ENCODE measurements around the gene CHST8. TPM values are rescaled to one million over a fixed set of nuclear protein-coding genes. Genes with fewer than 3 reads are reported as not detected.
A peak's percentile ranks its signal among the peaks of the same experiment; 100 is the strongest.

The CHST8 gene
- total and polyA plus RNA-seq, 2 of the 13 experiments (the other 11 are each of a cell fraction or from before 2014, with no cell fraction given), result not detected

DNA sequence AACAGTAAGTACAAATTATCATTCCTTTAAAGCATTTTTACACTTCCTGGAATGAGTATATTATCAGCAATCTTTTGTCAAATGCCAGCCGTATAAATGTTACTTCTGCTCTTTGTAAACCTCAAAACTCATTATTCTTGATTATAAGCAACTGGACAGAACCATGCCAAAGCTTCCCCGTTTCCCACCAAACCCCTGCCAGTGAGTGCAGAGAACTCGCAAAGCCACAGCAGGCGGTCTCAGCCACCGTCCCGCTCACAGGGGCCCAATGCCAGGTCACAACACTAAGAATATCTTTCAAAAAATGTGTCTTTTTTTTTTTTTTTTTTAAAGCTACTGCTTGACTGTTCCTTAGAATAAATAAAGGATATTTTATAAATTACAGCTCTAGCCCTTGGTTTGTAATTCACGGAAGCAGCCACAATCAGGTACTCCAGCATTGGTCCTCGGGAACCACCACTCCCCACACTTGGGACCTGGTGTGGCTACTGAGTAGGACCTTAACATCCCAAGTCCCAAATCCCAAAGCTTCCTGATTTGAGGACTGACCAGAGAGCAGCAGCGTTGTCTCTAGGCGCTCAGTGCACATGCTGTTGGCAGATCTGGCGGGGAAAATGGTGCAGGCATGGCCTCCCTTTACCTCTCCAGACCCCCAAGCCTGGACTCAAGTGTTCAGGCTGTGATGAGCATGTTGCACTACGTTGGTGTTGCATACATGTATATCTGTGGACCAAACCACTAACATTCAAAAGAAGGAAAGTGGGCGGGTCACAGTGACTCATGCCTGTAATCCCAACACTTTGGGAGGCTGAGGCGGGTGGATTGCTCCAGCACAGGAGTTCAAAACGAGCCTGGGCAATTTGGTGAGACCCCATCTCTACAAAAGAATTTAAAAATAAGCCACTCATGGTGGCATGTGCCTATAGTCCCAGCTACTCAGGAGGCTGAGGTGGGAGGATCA, 193.9 kb downstream of the CHST8 start:
- intact Hi-C loops (cut with micrococcal nuclease; ENCODE audit: unreplicated experiment) (no loop called here), in situ Hi-C loops (cut with HindIII; ENCODE audit: extremely low pct_ligation_motif_present, low pct_unique_long_range_greater_than_20kb) (no loop called here)
- 95% methylated on average over 15 of the region's 15 CpGs for WGBS (ENCODE audit: low lambda C conversion rate)
- Histone ChIP-seq H3K9ac (ENCODE audit: insufficient read depth, low read depth, low read length) (no peak overlapping the region), H3K4me2 (ENCODE audit: low read depth, low read length) (no peak overlapping the region), H3K4me1 (ENCODE audit: insufficient read depth, low read length) (peaks cover 16% of the 10 kb centered on the region), H3K9me3 (ENCODE audit: low read length) (no peaks in the 10 kb centered on the region), H3K4me3 (replicated peaks in 1 of 3; ENCODE audit: insufficient read depth in 1 of 3, low read depth in 2 of 3, low read length in 3 of 3) (no peak overlapping the region), H3K27me3 (ENCODE audit: control insufficient read depth in 1 of 2, insufficient read depth in 2 of 2, low read length in 2 of 2) (peaks cover 1 to 2% of the 10 kb centered on the region in 2 experiments; a peak in 3 of 5 replicates), H4K20me1 (ENCODE audit: insufficient read depth, low read length) (no peaks in the 10 kb centered on the region), H3K27ac (ENCODE audit: extremely low read length, insufficient read depth, low read length) (no peak overlapping the region), H3K36me3 (replicated peaks in 1 of 2; ENCODE audit: control insufficient read depth in 1 of 2, insufficient read depth in 2 of 2, low read length in 2 of 2) (peaks cover 5 to 14% of the 10 kb centered on the region in 2 experiments; a peak in 3 of 5 replicates), H2AFZ (ENCODE audit: low read length) (no peak overlapping the region), H3K79me2 (ENCODE audit: insufficient read depth, low read length) (no peaks in the 10 kb centered on the region)
- BruUV-seq (replicated peaks), result no TSS peak
- ATAC-seq, result no peak
- no peak for DNase-seq (ENCODE audit: low spot score)
- ChIA-PET CTCF (ENCODE audit: low intra/inter-chr PET ratio, low total read pairs) (no interaction called here), POLR2A (no interaction called here)
- TF ChIP-seq ZFAT (CRISPR knock-in tag; conservative IDR thresholded peaks at IDR 0.05) (no peak), ZNF251 (CRISPR knock-in tag; IDR thresholded peaks at IDR 0.05) (no peak), ZNF619 (CRISPR knock-in tag; IDR thresholded peaks at IDR 0.05) (no peak), RARG (CRISPR knock-in tag; IDR thresholded peaks at IDR 0.05; ENCODE audit: low read depth) (no peak), SNAPC2 (CRISPR knock-in tag; IDR thresholded peaks at IDR 0.05) (no peak), POLR2G (IDR thresholded peaks at IDR 0.05; ENCODE audit: low read depth, low read length) (peak; percentile 29; the same call in 1 of the 2 replicates)
- TF ChIP-seq, protein P1, sequence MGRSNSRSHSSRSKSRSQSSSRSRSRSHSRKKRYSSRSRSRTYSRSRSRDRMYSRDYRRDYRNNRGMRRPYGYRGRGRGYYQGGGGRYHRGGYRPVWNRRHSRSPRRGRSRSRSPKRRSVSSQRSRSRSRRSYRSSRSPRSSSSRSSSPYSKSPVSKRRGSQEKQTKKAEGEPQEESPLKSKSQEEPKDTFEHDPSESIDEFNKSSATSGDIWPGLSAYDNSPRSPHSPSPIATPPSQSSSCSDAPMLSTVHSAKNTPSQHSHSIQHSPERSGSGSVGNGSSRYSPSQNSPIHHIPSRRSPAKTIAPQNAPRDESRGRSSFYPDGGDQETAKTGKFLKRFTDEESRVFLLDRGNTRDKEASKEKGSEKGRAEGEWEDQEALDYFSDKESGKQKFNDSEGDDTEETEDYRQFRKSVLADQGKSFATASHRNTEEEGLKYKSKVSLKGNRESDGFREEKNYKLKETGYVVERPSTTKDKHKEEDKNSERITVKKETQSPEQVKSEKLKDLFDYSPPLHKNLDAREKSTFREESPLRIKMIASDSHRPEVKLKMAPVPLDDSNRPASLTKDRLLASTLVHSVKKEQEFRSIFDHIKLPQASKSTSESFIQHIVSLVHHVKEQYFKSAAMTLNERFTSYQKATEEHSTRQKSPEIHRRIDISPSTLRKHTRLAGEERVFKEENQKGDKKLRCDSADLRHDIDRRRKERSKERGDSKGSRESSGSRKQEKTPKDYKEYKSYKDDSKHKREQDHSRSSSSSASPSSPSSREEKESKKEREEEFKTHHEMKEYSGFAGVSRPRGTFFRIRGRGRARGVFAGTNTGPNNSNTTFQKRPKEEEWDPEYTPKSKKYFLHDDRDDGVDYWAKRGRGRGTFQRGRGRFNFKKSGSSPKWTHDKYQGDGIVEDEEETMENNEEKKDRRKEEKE (IDR thresholded peaks at IDR 0.05), result no peak
- TF ChIP-seq, protein P2, sequence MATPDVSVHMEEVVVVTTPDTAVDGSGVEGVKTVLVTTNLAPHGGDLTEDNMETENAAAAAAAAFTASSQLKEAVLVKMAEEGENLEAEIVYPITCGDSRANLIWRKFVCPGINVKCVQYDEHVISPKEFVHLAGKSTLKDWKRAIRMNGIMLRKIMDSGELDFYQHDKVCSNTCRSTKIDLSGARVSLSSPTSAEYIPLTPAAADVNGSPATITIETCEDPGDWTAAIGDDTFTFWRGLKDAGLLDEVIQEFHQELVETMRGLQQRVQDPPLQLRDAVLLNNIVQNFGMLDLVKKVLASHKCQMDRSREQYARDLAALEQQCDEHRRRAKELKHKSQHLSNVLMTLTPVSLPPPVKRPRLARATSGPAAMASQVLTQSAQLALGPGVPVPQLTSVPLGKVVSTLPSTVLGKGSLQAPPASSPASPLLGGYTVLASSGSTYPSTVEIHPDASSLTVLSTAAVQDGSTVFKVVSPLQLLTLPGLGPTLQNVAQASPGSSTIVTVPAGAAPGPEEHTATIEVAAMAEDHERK (CRISPR knock-in tag; IDR thresholded peaks at IDR 0.05; ENCODE audit: low read depth), result no peak
- TF ChIP-seq, protein P3, sequence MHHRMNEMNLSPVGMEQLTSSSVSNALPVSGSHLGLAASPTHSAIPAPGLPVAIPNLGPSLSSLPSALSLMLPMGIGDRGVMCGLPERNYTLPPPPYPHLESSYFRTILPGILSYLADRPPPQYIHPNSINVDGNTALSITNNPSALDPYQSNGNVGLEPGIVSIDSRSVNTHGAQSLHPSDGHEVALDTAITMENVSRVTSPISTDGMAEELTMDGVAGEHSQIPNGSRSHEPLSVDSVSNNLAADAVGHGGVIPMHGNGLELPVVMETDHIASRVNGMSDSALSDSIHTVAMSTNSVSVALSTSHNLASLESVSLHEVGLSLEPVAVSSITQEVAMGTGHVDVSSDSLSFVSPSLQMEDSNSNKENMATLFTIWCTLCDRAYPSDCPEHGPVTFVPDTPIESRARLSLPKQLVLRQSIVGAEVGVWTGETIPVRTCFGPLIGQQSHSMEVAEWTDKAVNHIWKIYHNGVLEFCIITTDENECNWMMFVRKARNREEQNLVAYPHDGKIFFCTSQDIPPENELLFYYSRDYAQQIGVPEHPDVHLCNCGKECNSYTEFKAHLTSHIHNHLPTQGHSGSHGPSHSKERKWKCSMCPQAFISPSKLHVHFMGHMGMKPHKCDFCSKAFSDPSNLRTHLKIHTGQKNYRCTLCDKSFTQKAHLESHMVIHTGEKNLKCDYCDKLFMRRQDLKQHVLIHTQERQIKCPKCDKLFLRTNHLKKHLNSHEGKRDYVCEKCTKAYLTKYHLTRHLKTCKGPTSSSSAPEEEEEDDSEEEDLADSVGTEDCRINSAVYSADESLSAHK (CRISPR knock-in tag; IDR thresholded peaks at IDR 0.05; ENCODE audit: borderline replicate concordance), result no peak
- no peak for FAIRE-seq

Measured in HepG2 (cell line).